GM23338 (cell line): ENCODE measurements around the gene IGF2BP3. TPM values are rescaled to one million over a fixed set of nuclear protein-coding genes. Genes with fewer than 3 reads are reported as not detected.

Experiments
- ATAC-seq: fragments of 200-7000 bp; cut with Tn5 transposase; 3 replicates; pipeline ENCODE4 v1.9.1; 2020
- DNase-seq: peaks from one replicate; pipeline ENCODE4 v3.0.0-alpha.2; 2015; ENCODE audit warnings: low spot score
- H2AFZ ChIP-seq: fragments of 200-600 bp; sonication (generic); 2 replicates; pipeline ENCODE4 v1.8.0; 2016; ENCODE audit warnings: antibody characterized with exemption, mild to moderate bottlenecking, moderate library complexity
- H3F3A ChIP-seq: fragments of 200-600 bp; sonication (generic); replicated peaks from 2 replicates; pipeline ENCODE4 v1.8.0; 2017; ENCODE audit warnings: antibody characterized with exemption, mixed run types, low read depth
- H3K27ac ChIP-seq: fragments of 200-600 bp; sonication (generic); 2 replicates; pipeline ENCODE4 v1.6.1; 2016; ENCODE audit warnings: low read depth
- H3K27me3 ChIP-seq: fragments of 200-600 bp; sonication (generic); 2 replicates; pipeline ENCODE4 v1.8.0; 2016; ENCODE audit warnings: mild to moderate bottlenecking, mixed run types, moderate library complexity; ENCODE audit not compliant: insufficient read depth
- H3K36me3 ChIP-seq: fragments of 200-600 bp; sonication (generic); 2 replicates; pipeline ENCODE4 v1.8.0; 2016; ENCODE audit warnings: mild to moderate bottlenecking; ENCODE audit not compliant: insufficient read depth
- H3K4me1 ChIP-seq: fragments of 200-600 bp; sonication (generic); 2 replicates; pipeline ENCODE4 v1.8.0; 2016; ENCODE audit warnings: mild to moderate bottlenecking, moderate library complexity; ENCODE audit not compliant: insufficient read depth
- H3K4me2 ChIP-seq: fragments of 200-600 bp; sonication (generic); 2 replicates; pipeline ENCODE4 v1.7.1; 2017; ENCODE audit warnings: mixed run types
- H3K4me3 ChIP-seq: fragments of 200-600 bp; sonication (generic); 2 replicates; pipeline ENCODE4 v1.6.1; 2016; ENCODE audit warnings: mixed run types
- H3K79me2 ChIP-seq: fragments of 200-600 bp; sonication (generic); replicated peaks from 2 replicates; pipeline ENCODE4 v1.8.0; 2017; ENCODE audit warnings: mild to moderate bottlenecking; ENCODE audit not compliant: insufficient read depth
- H3K9me2 ChIP-seq: fragments of 200-600 bp; sonication (generic); 2 replicates; pipeline ENCODE4 v1.8.0; 2017; ENCODE audit not compliant: insufficient read depth
- H4K20me1 ChIP-seq: fragments of 200-600 bp; sonication (generic); replicated peaks from 2 replicates; pipeline ENCODE4 v1.8.0; 2017; ENCODE audit warnings: mild to moderate bottlenecking; ENCODE audit not compliant: insufficient read depth
- H3K27ac Mint-ChIP-seq: 2 replicates; pipeline ENCODE4 v1.8.0; 2020; ENCODE audit warnings: inconsistent platforms, mild to moderate bottlenecking, moderate library complexity, mixed read lengths
- H3K27me3 Mint-ChIP-seq: 3 replicates; pipeline ENCODE4 v1.8.0; 2022; ENCODE audit warnings: low read depth, mild to moderate bottlenecking, moderate library complexity, mixed read lengths, inconsistent platforms; ENCODE audit not compliant: insufficient read depth, poor library complexity
- H3K36me3 Mint-ChIP-seq: 3 replicates; pipeline ENCODE4 v1.8.0; 2021; ENCODE audit warnings: low read depth, mild to moderate bottlenecking, inconsistent platforms, moderate library complexity, mixed read lengths
- H3K4me1 Mint-ChIP-seq: 3 replicates; pipeline ENCODE4 v1.8.0; 2020; ENCODE audit warnings: mild to moderate bottlenecking, inconsistent platforms, mixed read lengths
- H3K4me3 Mint-ChIP-seq: 3 replicates; pipeline ENCODE4 v1.8.0; 2021; ENCODE audit warnings: moderate library complexity, mild to moderate bottlenecking, inconsistent platforms, mixed read lengths
- H3K9me3 Mint-ChIP-seq: 3 replicates; pipeline ENCODE4 v1.8.0; 2020; ENCODE audit warnings: moderate library complexity, mild to moderate bottlenecking, inconsistent platforms, mixed read lengths
- CREB1 ChIP-seq: fragments of 250-450 bp; sonication (Bioruptor Pico); IDR thresholded peaks from 2 replicates; pipeline ENCODE4 v1.5.0; 2020; ENCODE audit warnings: low read depth, mild to moderate bottlenecking, moderate library complexity
- CTCF ChIP-seq, 2 experiments: fragments of 200-600 bp in 1 of 2; sonication (generic) in 1 of 2; conservative IDR thresholded peaks; 2 replicates each; pipeline versions ENCODE4 v1.5.1 to v1.6.1; 2016 to 2017; ENCODE audit warnings: antibody characterized with exemption in 2 of 2, low read depth in 2 of 2, mild to moderate bottlenecking in 2 of 2, moderate library complexity in 1 of 2
- ETS1 ChIP-seq: IDR thresholded peaks from 2 replicates; pipeline ENCODE4 v1.6.1; 2016; ENCODE audit warnings: antibody characterized with exemption
- EZH2 ChIP-seq: fragments of 200-600 bp; sonication (generic); IDR thresholded peaks from one replicate; pipeline ENCODE4 v1.8.0; 2017; ENCODE audit warnings: antibody characterized with exemption, mild to moderate bottlenecking, low read depth; ENCODE audit not compliant: unreplicated experiment
- EZH2phosphoT487 ChIP-seq: fragments of 200-600 bp; sonication (generic); IDR thresholded peaks from one replicate; pipeline ENCODE4 v1.8.1; 2018; ENCODE audit warnings: antibody characterized with exemption; ENCODE audit not compliant: unreplicated experiment
- JUNB ChIP-seq: IDR thresholded peaks from one replicate; pipeline ENCODE4 v1.6.1; 2016; ENCODE audit warnings: antibody characterized with exemption; ENCODE audit not compliant: unreplicated experiment
- NANOG ChIP-seq: IDR thresholded peaks from 2 replicates; pipeline ENCODE4 v1.6.1; 2016; ENCODE audit warnings: antibody characterized with exemption, borderline replicate concordance
- POLR2AphosphoS5 ChIP-seq: IDR thresholded peaks from 2 replicates; pipeline ENCODE4 v1.6.1; 2016; ENCODE audit warnings: antibody characterized with exemption, low read depth
- REST ChIP-seq: IDR thresholded peaks from one replicate; pipeline ENCODE4 v1.6.1; 2018; ENCODE audit warnings: antibody characterized with exemption; ENCODE audit not compliant: unreplicated experiment
- STAT1 ChIP-seq: IDR thresholded peaks from one replicate; pipeline ENCODE4 v1.6.1; 2016; ENCODE audit warnings: antibody characterized with exemption; ENCODE audit not compliant: unreplicated experiment
- ZNF114 ChIP-seq: fragments of 250-450 bp; sonication (Bioruptor Pico); IDR thresholded peaks from 2 replicates; pipeline ENCODE4 v1.5.0; 2020; ENCODE audit warnings: mild to moderate bottlenecking, moderate library complexity
- ZNF331 ChIP-seq: fragments of 250-450 bp; sonication (Bioruptor Pico); IDR thresholded peaks from 2 replicates; pipeline ENCODE4 v1.5.0; 2020; ENCODE audit warnings: low read depth, mild to moderate bottlenecking, moderate library complexity
- ZNF462 ChIP-seq: fragments of 250-450 bp; sonication (Bioruptor Pico); IDR thresholded peaks from 2 replicates; pipeline ENCODE4 v1.5.0; 2020; ENCODE audit warnings: mild to moderate bottlenecking, moderate library complexity
- polyA plus RNA-seq: library from polyadenylated mRNA; unstranded; fragments of >200 nt; fragmentation: Nextera tagmentation; extraction: Ambion mirVana; gene quantifications from 2 replicates; pipeline ENCODE4 v1.2.1, GENCODE V29; 2016
- total RNA-seq: library from RNA; depleted of rRNA; stranded (reverse); fragments of >200 nt; shearing (Covaris generic); gene quantifications from 2 replicates; pipeline ENCODE4 v1.2.3, GENCODE V29; 2014

The IGF2BP3 gene
- total and polyA plus RNA-seq, 2 experiments from 2014 or later = 52.0 to 183 TPM

- H4K20me1 ChIP-seq = peaks cover 58% of the 10 kb centered on the region
- H3K36me3 ChIP-seq = 0 out of 2 replicates have a peak, but pooled peaks cover 7% of the 10 kb centered on the region
- peaks cover 28% of the 10 kb centered on the region for H3K36me3 Mint-ChIP-seq
- H3K9me3 Mint-ChIP-seq = no peaks in the 10 kb centered on the region
- H3K4me2 ChIP-seq = 0 out of 2 replicates have a peak overlapping the region, but pooled peaks have one; percentile 33
- H3K27ac Mint-ChIP-seq = peak overlapping the region; percentile 27; the same call in 1 of the 2 replicates
- no peak for ATAC-seq
- peaks cover 34% of the 10 kb centered on the region for H3K4me1 ChIP-seq
- no peak overlapping the region for H3K4me3 ChIP-seq
- H3K79me2 ChIP-seq = peaks cover 97% of the 10 kb centered on the region
- H3K27ac ChIP-seq = no peak overlapping the region
- H3K4me3 Mint-ChIP-seq = no peak overlapping the region
- no peaks in the 10 kb centered on the region for H3F3A ChIP-seq
- H3K9me2 ChIP-seq = no peaks in the 10 kb centered on the region
- TF ChIP-seq POLR2AphosphoS5 (no peak), CTCF (conservative IDR thresholded peaks at IDR 0.05; ENCODE audit: low read depth in 2 of 2) (no peak), ZNF462 (no peak), EZH2 (no peak), JUNB (no peak), CREB1 (CRISPR knock-in tag) (no peak), ZNF331 (CRISPR knock-in tag) (no peak), EZH2phosphoT487 (no peak), STAT1 (no peak), ETS1 (no peak), ZNF114 (CRISPR knock-in tag) (no peak), NANOG (no peak), REST (no peak)
- peaks cover 9% of the 10 kb centered on the region for H3K27me3 Mint-ChIP-seq
- DNase-seq = no peak
- peaks cover 54% of the 10 kb centered on the region for H3K4me1 Mint-ChIP-seq
- no peaks in the 10 kb centered on the region for H3K27me3 ChIP-seq
- H2AFZ ChIP-seq = no peak overlapping the region
Measured at GRCh38 chr7:23419845-23420244, 50.4 kb downstream of the IGF2BP3 start.
